GM18499 (cell line): ENCODE results near the gene PKP4.

Source experiments
- ATAC-seq: cut with Tn5 transposase; IDR thresholded peaks from one replicate; pipeline ENCODE4 v1.9.1; 2021; ENCODE audit warnings: moderate number of reproducible peaks; ENCODE audit not compliant: insufficient read depth, unreplicated experiment

The PKP4 gene

DNA sequence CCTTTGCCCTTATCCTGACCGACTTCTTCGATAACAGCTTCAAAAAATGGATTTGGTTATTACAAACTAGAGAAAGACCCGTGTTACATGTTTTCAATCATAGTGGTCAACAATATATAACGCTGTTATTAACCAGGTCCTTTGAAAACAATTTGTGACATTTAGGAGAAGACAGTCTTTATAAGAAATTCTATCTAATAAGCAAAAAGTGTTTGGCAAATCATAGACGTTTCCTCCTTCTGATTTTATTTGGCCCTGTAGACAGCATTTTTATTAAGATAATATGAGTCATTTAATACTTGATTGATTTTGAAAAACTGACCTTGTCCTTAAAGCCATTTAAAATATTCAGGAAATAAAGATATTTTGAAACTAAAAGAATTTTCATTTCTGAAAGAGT is 177.9 kb downstream of the PKP4 start:
- no peak for ATAC-seq

DNA sequence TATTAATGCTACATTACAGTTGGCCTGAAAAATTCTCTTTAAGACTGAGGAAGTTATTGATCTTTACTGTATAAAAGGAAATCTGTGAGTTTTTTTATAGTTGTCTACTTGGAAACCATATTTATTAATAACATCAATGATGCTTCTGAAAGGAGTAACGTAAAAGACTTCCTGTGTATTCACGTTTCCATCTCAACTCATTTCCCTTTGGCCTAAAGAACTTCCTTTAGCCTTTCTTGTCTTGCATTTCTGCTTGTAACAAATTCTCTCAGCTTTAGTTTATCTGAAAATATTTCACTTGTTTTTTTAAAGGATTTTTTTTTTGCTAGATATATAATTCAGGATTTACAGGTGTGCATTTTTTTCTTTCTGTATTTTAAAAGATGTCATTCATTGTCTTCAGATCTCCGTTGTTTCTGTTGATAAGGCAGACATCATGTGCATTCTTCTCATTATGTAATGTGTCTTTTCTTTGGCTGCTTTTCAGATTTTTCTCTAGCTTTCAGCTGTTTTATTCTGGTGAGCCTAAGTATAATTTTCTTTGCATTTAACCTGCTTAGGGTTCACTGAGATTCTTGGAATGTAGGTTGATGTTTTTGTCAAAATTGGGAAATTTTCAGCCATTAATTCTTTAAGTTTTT is 179.3 kb downstream of the PKP4 start:
- no peak for ATAC-seq

DNA sequence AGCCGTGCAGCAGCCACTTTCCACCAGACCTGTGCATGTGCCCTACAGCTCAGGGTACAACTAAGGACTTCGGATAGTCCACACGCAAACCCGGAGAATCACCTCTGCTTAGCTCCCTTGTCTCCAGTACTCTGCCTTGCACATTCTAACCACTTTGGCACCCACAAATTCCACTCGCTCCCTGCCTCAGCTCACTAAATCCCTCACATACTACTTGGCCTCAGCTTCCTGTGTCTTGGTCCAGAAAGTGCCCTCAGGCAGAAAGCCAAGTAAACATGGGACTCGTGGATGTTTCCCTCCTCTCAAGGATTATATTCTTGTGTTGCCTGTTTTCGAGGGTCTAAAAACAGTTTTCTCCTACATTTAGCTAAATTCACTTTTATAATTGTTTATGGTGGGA is 180.6 kb downstream of the PKP4 start:
- ATAC-seq = no peak

DNA sequence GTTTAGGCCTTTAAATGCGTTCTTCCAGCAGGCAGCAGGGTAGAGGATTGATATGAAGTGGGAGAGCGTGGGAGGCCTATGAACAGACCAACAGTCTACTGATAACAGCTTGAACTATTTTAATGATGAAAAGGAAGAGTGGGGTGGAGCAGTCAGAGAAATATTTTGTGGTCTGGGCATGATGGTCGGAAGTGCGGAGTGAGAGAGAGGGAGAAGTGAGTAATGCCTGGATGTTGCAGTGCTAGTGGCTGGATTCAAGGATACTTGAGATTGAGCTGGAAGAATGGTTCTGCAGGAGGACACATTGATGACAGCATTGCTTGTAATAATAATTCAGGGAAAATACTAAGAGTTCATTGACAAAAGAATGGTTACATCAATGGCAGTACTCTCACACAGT is 187.4 kb downstream of the PKP4 start:
- ATAC-seq = no peak

DNA sequence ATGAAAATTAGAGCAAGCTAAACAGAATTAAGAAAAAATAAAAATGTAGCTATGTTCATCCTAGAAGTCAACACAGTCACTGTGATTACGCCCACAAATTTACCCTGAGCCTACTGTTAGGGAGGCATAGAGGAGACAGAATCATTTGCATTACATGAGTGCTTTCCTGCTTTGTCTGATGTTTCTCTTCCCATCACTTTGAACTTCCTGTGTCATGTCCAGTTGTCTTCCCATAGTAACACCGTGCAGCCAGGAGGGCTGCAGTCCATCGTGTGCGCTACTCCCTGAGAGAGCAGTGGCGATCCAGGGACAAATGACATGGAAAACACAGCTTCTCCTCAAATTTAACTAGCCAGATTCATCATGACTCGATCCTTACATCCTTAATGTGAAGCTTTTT is 188.5 kb downstream of the PKP4 start:
- no peak for ATAC-seq

DNA sequence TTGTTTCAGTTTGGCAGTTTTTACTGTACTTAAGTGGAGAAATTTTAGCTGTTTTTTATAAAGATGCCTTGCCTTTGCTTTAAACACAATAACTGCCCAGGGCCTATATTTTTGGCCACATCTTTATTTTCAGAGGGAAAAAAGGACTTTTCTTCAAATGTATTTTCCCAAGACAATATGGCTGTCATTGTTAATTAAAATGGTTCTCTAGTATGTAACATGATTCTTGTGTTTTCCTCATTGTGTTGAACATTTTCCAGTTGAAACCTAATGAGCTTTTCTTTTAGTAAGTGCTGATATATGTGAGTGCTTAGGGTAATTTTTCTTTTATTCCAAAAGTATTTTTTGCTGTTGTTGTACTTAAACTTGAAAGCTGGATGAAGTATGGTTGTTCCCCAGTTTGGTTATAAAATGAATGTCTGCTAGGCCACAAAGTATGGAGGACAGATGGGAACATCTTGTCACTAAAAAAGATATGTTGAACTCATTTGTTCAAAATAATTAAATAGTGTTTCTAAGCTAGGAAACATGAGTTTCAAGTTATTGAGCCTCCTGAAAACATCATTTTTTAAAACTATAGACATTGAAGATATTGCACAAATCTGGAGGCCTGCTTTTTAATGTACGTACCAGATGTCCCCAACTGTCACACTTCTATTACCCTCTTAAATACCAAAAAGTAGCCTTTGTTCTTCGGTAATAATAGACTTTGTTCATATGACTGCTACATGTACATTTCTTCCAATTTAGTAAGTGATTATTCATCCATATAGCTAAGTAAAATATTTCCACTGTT is 190.9 kb downstream of the PKP4 start:
- ATAC-seq = no peak

DNA sequence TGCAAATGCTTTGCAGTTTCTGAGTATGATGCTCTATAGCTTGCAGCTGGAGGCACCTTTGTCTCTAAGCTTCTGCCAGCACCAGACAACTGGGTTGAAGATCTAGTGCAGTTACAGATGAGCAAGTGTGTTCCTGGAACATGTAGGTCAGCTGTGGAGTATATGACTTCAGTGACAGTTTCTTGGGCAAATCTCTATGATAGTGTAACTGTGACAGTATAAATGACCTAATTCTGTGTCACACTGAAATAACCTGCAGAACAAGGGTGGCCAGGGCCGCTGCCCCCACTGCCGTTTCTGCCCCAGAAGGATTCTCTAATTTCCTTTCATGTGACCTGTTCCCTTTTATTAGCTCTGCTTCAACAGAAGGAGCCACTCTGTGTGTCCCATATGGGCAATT is 193.1 kb downstream of the PKP4 start:
- no peak for ATAC-seq

DNA sequence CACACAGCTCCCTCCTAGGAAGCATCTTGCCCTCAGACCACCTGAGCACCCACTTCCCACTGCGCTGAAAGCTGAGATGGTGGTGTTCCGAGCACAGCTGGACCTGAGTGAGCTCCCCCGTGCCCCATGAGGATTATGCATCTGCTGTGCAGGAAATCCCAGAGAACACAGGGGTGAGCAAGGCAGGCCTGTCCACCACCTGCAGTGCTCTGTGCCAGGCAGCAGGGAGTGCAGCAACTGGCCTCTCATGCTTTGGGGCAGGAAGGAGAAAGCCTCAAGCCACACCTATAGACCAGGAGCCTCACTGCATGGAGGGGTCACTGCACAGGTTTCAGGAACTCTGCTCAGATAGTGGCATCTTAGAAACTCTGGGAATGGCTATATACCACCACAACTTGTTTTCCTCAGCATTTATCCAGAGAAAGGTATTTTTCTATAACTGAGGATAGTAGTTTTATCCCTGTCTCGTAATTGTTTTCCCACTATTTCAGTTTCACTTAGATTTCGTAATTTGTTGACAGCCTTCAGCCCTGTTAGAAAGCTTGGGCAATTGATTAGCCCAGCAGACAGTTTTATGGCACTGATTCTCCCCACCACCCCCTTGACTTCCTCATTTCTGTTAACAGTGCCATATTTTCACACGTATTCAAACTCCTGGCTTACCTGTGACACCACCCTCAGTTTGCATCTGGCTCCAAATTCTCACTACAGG is 194.1 kb downstream of the PKP4 start:
- no peak for ATAC-seq

DNA sequence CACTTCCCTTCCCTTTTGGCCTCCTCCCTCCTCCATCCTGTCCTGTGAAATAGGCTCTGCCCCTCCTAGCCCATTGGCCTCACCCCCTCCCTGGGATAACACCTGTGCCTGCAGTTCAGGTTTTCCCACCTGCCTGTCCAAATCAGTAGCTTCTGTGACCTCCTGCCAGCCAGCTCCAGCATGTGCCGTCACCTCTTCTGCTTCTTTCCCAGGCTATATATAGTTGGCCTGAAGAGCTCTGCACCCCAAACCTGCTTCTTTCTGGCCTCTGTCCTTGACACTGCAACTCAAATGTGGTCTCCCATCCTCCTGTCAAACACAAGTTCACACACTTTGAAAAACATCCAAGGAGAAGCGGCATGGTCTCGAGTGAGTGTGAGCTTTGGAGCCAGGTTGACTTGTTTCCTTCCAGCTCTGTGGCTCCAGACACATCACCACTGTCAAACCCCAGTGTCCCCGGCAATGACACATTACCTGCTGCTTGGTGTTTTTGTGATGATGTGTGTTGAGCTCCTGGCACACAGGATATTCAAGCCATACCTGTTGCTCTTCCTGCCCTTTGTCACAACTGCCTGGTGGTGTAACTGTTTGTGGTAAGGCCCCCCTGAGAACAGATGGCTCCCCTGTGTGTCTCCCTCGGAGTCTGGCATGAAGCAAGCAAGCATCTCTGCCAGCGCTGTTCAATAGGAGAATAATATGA is 194.8 kb downstream of the PKP4 start:
- no peak for ATAC-seq

DNA sequence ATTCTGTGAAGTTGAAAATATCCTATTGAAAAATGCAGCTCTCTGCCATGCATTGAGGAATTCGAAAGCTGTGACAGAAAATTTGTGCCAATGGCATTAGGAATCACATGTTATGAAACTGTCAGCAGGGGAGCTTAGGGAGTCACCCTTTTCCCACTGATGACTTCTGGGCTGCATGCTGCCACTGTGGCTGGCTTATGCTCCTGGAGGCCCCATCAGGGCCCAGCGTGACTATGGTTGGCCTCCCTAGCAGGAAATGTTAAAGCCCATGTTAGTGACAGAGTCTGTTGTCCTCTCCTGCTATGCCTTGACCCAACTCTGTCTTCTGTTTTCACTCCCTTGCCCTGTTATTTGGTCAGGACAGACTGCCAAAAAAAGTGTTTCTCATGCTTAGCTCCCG is 198.9 kb downstream of the PKP4 start:
- ATAC-seq = no peak

DNA sequence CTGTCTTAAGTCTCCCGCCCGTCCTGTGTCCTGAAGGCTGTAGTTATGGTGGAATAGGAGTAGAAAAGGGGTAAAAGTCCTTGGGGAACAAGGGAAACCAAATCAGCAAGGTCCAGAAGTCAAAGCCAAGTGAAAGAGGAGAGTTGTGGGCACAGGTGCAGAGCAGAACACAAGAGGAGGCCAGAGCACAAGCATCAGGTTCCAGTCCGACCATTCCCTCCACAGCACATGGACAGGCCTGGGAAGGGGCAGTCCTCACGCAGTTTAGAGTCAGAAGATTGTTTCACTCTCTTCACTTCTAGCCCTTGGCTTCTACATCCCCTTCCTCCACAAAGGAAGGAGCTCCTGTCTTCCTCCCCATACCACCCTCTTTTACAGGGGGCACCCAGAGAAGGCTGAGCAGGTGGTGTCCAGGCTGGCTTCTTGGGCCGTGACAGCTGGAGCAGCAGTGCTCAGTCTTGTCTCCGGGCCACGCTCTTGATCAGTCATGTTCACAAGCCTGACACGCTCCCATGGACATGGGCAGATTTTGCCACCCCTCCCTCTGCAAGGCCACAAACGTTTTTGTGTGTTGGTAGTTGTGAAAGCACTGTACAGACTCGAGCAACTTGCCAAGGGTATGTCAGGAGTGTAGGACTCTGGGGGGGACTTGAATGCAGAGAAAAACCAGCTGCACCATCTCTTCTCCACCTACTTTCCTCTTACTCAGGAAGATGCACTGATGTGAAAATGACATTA is 199.9 kb downstream of the PKP4 start:
- no peak for ATAC-seq

DNA sequence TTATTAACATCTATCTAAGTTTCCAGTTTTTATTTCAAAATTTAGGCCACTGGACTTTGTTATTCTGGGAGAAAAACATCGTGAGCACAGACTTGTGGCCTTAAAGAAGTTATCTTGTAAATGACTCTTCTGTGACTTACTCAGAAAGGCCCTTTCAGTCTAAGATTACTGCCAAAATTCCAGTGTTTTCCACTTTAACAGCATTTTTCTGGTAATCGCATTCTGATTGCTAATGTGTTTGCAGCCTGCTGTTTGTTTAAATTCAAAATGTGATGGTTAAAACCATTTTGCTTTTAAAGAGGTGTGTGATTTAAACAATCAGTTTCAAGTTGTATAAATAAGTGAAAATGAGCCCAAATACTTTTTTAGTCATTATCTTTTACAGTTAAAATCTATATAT is 201.6 kb downstream of the PKP4 start:
- no peak for ATAC-seq

DNA sequence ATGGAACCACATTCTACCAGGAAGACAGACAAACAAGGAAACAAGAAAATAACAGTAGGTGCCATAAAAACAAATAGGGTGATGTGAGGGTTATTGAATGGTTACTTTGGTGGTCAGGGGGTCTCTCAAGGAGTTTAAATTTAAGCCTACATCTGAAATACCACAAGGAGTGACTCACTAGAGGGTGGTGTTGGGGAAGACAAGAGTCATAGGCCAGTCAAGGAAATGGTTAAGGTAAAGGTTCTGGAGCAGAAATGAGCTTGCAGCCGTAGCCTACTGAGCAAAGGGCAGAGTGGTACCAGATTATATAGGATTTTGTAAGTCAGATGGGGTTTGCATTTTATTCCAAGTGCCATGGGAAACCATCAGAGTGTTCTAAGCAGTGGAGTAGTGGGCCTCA is 202.7 kb downstream of the PKP4 start:
- ATAC-seq = no peak

DNA sequence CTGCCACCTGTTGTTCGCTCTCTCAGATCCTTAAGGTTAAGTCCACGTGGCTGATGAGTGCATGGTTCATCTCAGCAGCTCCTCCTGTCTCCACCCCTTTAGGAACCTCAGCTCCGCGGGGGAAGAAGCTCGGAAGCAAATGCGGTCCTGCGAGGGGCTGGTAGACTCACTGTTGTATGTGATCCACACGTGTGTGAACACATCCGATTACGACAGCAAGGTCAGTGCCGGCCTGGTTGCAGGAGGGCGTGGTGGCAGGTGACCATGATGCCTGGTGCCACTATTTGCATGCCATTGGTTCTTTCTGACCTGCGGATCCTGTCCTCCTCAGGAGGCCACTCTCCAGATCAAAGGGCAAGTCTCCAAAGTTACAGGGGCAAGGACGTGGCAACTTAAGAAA is 204.5 kb downstream of the PKP4 start:
- ATAC-seq = no peak

DNA sequence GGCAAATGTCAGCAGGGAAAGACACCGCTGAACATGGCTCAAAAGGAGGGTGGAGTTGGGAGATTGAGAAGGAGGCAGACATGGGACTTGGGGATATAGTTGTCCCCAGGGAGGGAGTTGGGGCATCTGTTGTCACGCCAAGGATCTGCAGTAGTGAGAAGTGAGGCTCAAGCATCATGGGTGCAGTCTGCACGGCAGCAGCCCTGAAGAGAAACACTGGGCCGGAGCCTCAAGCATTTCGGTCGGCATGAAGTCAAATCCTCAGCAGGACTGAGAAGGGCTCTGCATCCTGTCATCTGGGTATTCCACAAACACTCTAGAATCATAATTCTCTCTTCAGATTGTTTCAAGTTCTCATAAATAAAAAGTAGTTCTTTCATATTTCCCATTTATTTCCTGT is 205.7 kb downstream of the PKP4 start:
- ATAC-seq = no peak

DNA sequence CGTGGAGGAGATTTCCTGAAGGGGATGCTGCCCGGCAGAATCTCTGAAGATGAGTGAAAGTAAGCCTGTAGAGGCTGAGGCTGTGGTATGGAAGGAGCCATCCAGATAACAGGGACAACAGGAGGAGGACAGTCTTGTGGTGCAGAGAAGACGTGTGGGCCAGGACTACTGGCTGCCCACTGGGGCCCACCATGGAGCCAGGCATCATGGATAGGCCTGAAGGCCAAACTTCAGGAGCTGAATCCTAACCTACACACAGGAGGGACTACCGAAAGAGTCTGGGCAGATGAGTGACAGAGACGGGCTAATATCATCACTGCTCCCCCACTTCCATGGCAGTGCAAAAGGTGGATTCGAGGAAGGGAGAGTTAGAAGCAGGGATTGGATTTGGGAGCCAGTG is 207.0 kb downstream of the PKP4 start:
- no peak for ATAC-seq

DNA sequence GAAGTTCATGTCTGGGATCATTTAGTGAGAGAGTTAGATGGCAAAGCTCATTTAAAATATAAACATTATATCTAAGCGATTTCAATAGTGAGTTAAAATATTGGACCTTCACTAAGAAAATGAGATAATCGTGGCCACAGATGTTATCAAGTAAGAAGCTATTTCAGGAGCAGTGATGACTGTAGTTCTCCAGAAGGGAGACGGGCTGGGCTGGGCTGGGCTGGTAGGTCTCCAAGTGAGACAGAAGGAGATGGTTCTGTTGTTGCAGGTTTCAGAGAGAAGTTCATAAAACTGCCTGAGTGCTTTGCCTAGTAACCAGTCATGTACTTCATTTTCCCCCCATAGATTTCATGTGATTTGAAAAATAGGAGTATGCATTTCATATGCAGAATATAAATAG is 208.2 kb downstream of the PKP4 start:
- no peak for ATAC-seq

DNA sequence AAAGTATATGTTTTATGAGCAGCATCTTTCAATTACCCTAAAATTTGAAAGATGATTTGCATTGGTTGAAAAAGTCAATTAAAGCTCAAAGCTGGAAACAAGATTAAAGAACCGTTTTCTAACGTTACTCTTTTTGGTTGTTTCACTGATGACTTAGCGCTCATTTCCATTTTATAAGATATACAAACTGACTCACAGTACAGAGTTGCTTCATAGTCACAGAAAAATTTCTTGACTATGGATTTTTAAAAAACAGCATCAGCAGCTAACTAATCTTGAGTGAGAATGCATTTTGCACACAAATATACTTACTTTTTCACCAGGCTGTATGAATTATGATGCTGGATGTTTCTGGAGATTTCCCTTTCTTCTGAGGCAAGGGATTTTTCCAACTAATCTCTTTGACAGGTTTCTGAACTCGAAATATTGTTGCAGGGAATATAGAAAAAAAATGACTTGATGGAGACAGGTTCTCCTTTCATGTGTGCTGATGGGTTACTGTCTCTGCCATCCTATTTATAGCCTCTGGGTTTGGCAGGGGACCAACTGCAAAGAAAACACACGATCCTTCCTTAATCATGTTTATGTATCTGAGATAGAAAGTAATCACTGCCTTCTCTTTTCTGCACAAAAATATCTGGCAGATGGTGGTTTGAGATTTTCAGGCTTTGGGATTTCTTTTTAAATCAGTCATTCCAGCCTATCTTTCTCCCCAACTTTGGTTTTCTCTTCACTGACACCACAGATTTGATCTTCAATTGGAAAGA is 209.0 kb downstream of the PKP4 start:
- no peak for ATAC-seq

DNA sequence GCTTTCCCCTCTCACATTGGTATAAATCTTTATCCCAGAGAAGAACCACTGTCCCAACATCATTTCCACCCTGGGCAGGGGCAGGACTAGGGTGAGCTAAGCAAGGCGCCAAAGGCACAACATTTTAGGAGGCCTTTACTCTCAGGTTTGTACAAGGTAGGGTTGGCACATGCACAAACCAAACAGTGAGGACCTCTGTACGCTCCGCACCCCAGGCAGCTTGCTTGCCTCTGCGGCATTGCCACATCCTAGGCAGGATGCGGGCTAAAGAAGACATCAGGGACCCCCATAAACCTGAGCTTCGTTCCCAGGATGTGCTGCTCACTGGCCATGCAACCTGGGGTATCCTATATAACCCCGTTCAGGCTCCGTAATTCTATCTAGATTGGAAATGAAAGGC is 210.2 kb downstream of the PKP4 start:
- no peak for ATAC-seq

DNA sequence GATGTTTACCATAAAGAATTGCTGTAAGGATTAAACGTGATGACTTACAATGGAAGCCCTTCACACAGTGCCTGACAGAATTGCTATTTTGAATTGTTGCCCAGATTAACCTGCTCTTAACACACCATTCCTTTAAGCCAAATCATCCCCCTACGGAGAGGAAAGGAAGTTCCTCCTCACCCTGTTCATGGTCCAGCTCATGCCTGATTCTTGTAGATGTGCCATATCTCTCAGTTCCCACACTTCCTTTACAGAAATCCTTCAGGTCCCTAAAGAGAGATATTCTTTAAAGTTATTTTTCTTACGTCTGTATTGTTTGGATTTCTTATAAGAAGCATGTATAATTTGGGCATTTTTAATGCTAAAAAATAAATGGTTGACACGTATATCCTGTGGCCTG is 210.8 kb downstream of the PKP4 start:
- no peak for ATAC-seq
